B cell (primary cell): ENCODE data around the gene HOXB4. TPM values are rescaled to one million over a fixed set of nuclear protein-coding genes. Genes with fewer than 3 reads are reported as not detected.

ENCODE experiments used
- ATAC-seq: fragments of 200-7000 bp; cut with Tn5 transposase; one replicate; pipeline ENCODE4 v1.10.0; 2021; ENCODE audit warnings: low read depth, mild to moderate bottlenecking, moderate number of reproducible peaks, moderate library complexity
- CTCF ChIA-PET: fragments of 350-600 bp; sonication (Branson Sonifier 250); formaldehyde crosslinking; loops from one replicate; lab custom pipeline; 2021; ENCODE audit warnings: antibody characterized with exemption, inconsistent platforms; lab: Charles Lee
- POLR2A ChIA-PET: fragments of 350-600 bp; sonication (Branson Sonifier 250); formaldehyde crosslinking; loops from one replicate; lab custom pipeline; 2021; ENCODE audit warnings: antibody characterized with exemption; lab: Charles Lee
- DNase-seq: peaks from one replicate; pipeline ENCODE4 v3.0.0; 2013
- H2AFZ ChIP-seq: 2 replicates; pipeline ENCODE4 v1.6.1; 2012; ENCODE audit warnings: mild to moderate bottlenecking, low read depth, low read length; ENCODE audit not compliant: insufficient read depth, poor library complexity, severe bottlenecking
- H3K27ac ChIP-seq, 2 donors: 1 replicate in 1 of 2; 2 replicates in 1 of 2; pipeline ENCODE4 v1.5.1; 2012 to 2013; ENCODE audit warnings: low read length in 2 of 2, mild to moderate bottlenecking in 2 of 2, moderate library complexity in 1 of 2
- H3K27me3 ChIP-seq, 4 experiments: fragments of 200-600 bp in 1 of 4; sonication (generic) in 1 of 4; replicated peaks in 1 of 4; 1 replicate in 2 of 4; 2 replicates in 2 of 4; pipeline versions ENCODE4 v1.6.1 to v1.7.0; 2013 to 2016; ENCODE audit warnings: low read length in 3 of 4, mild to moderate bottlenecking in 2 of 4, mixed read lengths in 1 of 4, moderate library complexity in 1 of 4; ENCODE audit not compliant: insufficient read depth in 4 of 4, control insufficient read depth in 3 of 4; ENCODE audit errors: control extremely low read depth in 1 of 4
- H3K36me3 ChIP-seq, 2 experiments: replicated peaks in 1 of 2; 1 replicate in 1 of 2; 2 replicates in 1 of 2; pipeline versions ENCODE4 v1.6.1 to v1.7.1; 2013; ENCODE audit warnings: low read length in 1 of 2; ENCODE audit not compliant: insufficient read depth in 2 of 2, control insufficient read depth in 1 of 2; ENCODE audit errors: control extremely low read depth in 1 of 2, extremely low read depth in 1 of 2
- H3K4me1 ChIP-seq, 2 donors: fragments of 200-600 bp in 1 of 2; sonication (generic) in 1 of 2; 1 replicate in 1 of 2; 2 replicates in 1 of 2; pipeline versions ENCODE4 v1.5.1 to v1.6.1; 2013 to 2017; ENCODE audit warnings: low read length in 2 of 2; ENCODE audit not compliant: control insufficient read depth in 2 of 2, insufficient read depth in 2 of 2
- H3K4me2 ChIP-seq: replicated peaks from 2 replicates; pipeline ENCODE3; 2012; ENCODE audit warnings: mild to moderate bottlenecking, low read depth, low read length; ENCODE audit not compliant: poor library complexity, severe bottlenecking
- H3K4me3 ChIP-seq, 5 experiments: fragments of 200-600 bp in 1 of 5; sonication (generic) in 1 of 5; 1 replicate in 3 of 5; 2 replicates in 2 of 5; pipeline versions ENCODE4 v1.5.1 to v1.7.0; 2011 to 2016; ENCODE audit warnings: low read length in 4 of 5, mild to moderate bottlenecking in 4 of 5, low read depth in 2 of 5, control low read depth in 1 of 5, moderate library complexity in 1 of 5; ENCODE audit not compliant: insufficient read depth in 1 of 5; ENCODE audit errors: control extremely low read depth in 1 of 5, extremely low read depth in 1 of 5
- H3K79me2 ChIP-seq: fragments of 200-600 bp; sonication (generic); one replicate; pipeline ENCODE4 v1.6.0; 2016; ENCODE audit warnings: low read length; ENCODE audit not compliant: control insufficient read depth, insufficient read depth
- H3K9ac ChIP-seq: fragments of 200-600 bp; sonication (generic); 2 replicates; pipeline ENCODE4 v1.6.1; 2017; ENCODE audit warnings: mild to moderate bottlenecking, low read length, moderate library complexity
- H3K9me3 ChIP-seq, 3 donors: one replicate each; pipeline versions ENCODE4 v1.6.1 to v1.7.1; 2013; ENCODE audit warnings: low read length in 2 of 3; ENCODE audit not compliant: control insufficient read depth in 2 of 3, insufficient read depth in 1 of 3; ENCODE audit errors: control extremely low read depth in 1 of 3
- H4K20me1 ChIP-seq: 2 replicates; pipeline ENCODE4 v1.6.0; 2012; ENCODE audit warnings: mild to moderate bottlenecking, low read length; ENCODE audit not compliant: insufficient read depth, control insufficient read depth, poor library complexity, severe bottlenecking
- H3K27ac Mint-ChIP-seq: one replicate; pipeline ENCODE4 v1.8.0; 2021; ENCODE audit warnings: mixed read lengths
- H3K27me3 Mint-ChIP-seq: one replicate; pipeline ENCODE4 v1.8.0; 2021; ENCODE audit warnings: mixed read lengths
- H3K4me1 Mint-ChIP-seq: one replicate; pipeline ENCODE4 v1.8.0; 2021; ENCODE audit warnings: mixed read lengths
- H3K4me3 Mint-ChIP-seq: one replicate; pipeline ENCODE4 v1.8.0; 2021; ENCODE audit warnings: mixed read lengths
- H3K9me3 Mint-ChIP-seq: one replicate; pipeline ENCODE4 v1.8.0; 2022; ENCODE audit warnings: mixed read lengths; ENCODE audit not compliant: insufficient read depth
- CTCF ChIP-seq: fragments of 200-600 bp; IDR thresholded peaks from one replicate; pipeline ENCODE4 v1.8.0; 2022; ENCODE audit warnings: antibody characterized with exemption, mild to moderate bottlenecking
- EZH2 ChIP-seq: IDR thresholded peaks from 2 replicates; pipeline ENCODE4 v1.6.1; 2012; ENCODE audit warnings: borderline replicate concordance, low read depth, mild to moderate bottlenecking, moderate library complexity, low read length; ENCODE audit not compliant: insufficient read depth, poor library complexity, severe bottlenecking
- WGBS: methylation state at CpG from one replicate; pipeline ENCODE4 v1.1.5; 2013; ENCODE audit warnings: missing lambda C conversion rate; ENCODE audit not compliant: insufficient coverage; 5-methylcytosine and 5-hydroxymethylcytosine counted together
- intact Hi-C: fragments of 100-400 bp; cut with micrococcal nuclease; formaldehyde crosslinking; loops from one replicate; pipeline ENCODE4 v1.10.0; 2022
- polyA plus RNA-seq: library from polyadenylated mRNA; depleted of rRNA; stranded (reverse); fragments of >200 nt; gene quantifications from 2 replicates; pipeline ENCODE4 v1.2.3, GENCODE V29; 2012
- total RNA-seq, 2 donors: library from RNA; stranded (reverse); fragments of 120-200 nt in 1 of 2; gene quantifications; 1 replicate in 1 of 2; 2 replicates in 1 of 2; pipeline versions ENCODE4 v1.2.3 to v1.2.4, GENCODE V29; 2013 to 2022

The HOXB4 gene
- total and polyA plus RNA-seq, 2 donors (not counting 1 experiment from before 2014, with no cell fraction given) = 0.85 to 1.7 TPM

- no peak overlapping the region for H3K4me2 ChIP-seq
- peaks cover 0 to 4% of the 10 kb centered on the region in 2 donors for H3K4me1 ChIP-seq
- H3K36me3 ChIP-seq = no peaks in the 10 kb centered on the region
- 97% methylated on average over 8 of the region's 13 CpGs for WGBS
- Mint-ChIP-seq H3K4me1 (peaks cover 4% of the 10 kb centered on the region), H3K27ac (no peak overlapping the region), H3K27me3 (peaks cover 33% of the 10 kb centered on the region), H3K4me3 (no peak overlapping the region), H3K9me3 (no peaks in the 10 kb centered on the region)
- H3K27me3 ChIP-seq = peaks cover 0 to 37% (median 12%) of the 10 kb centered on the region in 4 experiments
- H3K9ac ChIP-seq = no peak overlapping the region
- ChIA-PET POLR2A (no interaction called here), CTCF (interaction anchor here (1.1 kb wide), 1 partner anchor 250 kb away, joined by 3 read pairs; no protein-coding TSS in a partner anchor)
- ATAC-seq (no peak), DNase-seq (no peak)
- no peak overlapping the region for H3K27ac ChIP-seq
- no peaks in the 10 kb centered on the region for H3K79me2 ChIP-seq
- intact Hi-C loops = no loop called here
- H2AFZ ChIP-seq = no peak overlapping the region
- no peak for TF ChIP-seq EZH2
- TF ChIP-seq CTCF = no peak
- H3K9me3 ChIP-seq = peaks cover 0 to 5% (median 0%) of the 10 kb centered on the region in 3 donors
- H3K4me3 ChIP-seq = no peak overlapping the region
- no peaks in the 10 kb centered on the region for H4K20me1 ChIP-seq
Measured at GRCh38 chr17:48558057-48558830, 19.9 kb downstream of the HOXB4 start.
